ENCODE data around the gene AUP1. TPM values are rescaled to one million over a fixed set of nuclear protein-coding genes. Genes with fewer than 3 reads are reported as not detected.
A peak's percentile ranks its signal among the peaks of the same experiment; 100 is the strongest.

The AUP1 gene
- total RNA-seq, result 100 to 1,000 TPM; 112 to 148 (median 115) TPM

- Histone ChIP-seq H3K9me3 (no peaks in the 10 kb centered on the region), H3K27me3 (no peaks in the 10 kb centered on the region), H3K36me3 (peaks cover 0 to 48% of the 10 kb centered on the region in 2 donors), H3K4me1 (peaks cover 19 to 28% of the 10 kb centered on the region in 2 donors), H3K27ac (peak within 1 kb of the TSS; percentile 84 to 94 (median 89)), H3K4me3 (peak within 1 kb of the TSS; percentile 80 to 100 (median 93))
- DNase-seq (peak; percentile 98), ATAC-seq (peak; percentile 91 to 94)
- TF ChIP-seq POLR2A (IDR thresholded peaks at IDR 0.05) (peak; percentile 70 to 89), CTCF (IDR thresholded peaks at IDR 0.05 in 4 of 5, conservative IDR thresholded peaks at IDR 0.05 in 1 of 5) (no peak)
- in situ Hi-C loops (cut with MboI; ENCODE audit: low sequenced_read_pairs in 4 of 4) (loop anchor here in 2 of 4 donors (5.0 to 25.0 kb wide), 2 partner anchors 47 to 1292 kb away; partner anchors contain the start of genes CCDC142 (in 1 of the 2), CCT7 (in 1 of the 2), PRADC1 (in 1 of the 2) and TTC31 (in 1 of the 2)), intact Hi-C loops (cut with DNase I; ENCODE audit: low total_unique reads) (loop anchor here (1.0 to 10.0 kb wide), 5 partner anchors 22 to 792 kb away; partner anchors contain the start of genes CCDC142, HK2, INO80B and PCGF1)
Observed at GRCh38 chr2:74529357-74530238, at the start of gene AUP1, which contains the start of gene HTRA2. Gene AUP1 (minus strand): TSS chr2:74529706. CDS start chr2:74529629, 77 bp downstream. Gene HTRA2 (plus strand): TSS chr2:74529933. CDS start chr2:74530007, 74 bp downstream.

GRCh38 chr2:74578408-74578807 lies 48.9 kb upstream of the AUP1 start:
- Histone ChIP-seq H3K27me3 (no peaks in the 10 kb centered on the region), H3K9me3 (no peaks in the 10 kb centered on the region), H3K27ac (no peak overlapping the region), H3K36me3 (no peaks in the 10 kb centered on the region), H3K4me3 (no peak overlapping the region), H3K4me1 (no peaks in the 10 kb centered on the region)
- in situ Hi-C loops (cut with MboI; ENCODE audit: low sequenced_read_pairs in 4 of 4) (no loop called here), intact Hi-C loops (cut with DNase I; ENCODE audit: low total_unique reads) (no loop called here)
- ATAC-seq, result no peak
- no peak for TF ChIP-seq CTCF (IDR thresholded peaks at IDR 0.05 in 4 of 5, conservative IDR thresholded peaks at IDR 0.05 in 1 of 5)
- no peak for TF ChIP-seq POLR2A (IDR thresholded peaks at IDR 0.05)
- DNase-seq, result no peak

- no peaks in the 10 kb centered on the region for H3K4me1 ChIP-seq
- no peaks in the 10 kb centered on the region for H3K27me3 ChIP-seq
- TF ChIP-seq CTCF (IDR thresholded peaks at IDR 0.05 in 4 of 5, conservative IDR thresholded peaks at IDR 0.05 in 1 of 5) (no peak), POLR2A (IDR thresholded peaks at IDR 0.05) (no peak)
- DNase-seq (no peak), ATAC-seq (peak in 1 of 2 donors; percentile 52)
- H3K9me3 ChIP-seq, result no peaks in the 10 kb centered on the region
- intact Hi-C loops (cut with DNase I; ENCODE audit: low total_unique reads) (no loop called here), in situ Hi-C loops (cut with MboI; ENCODE audit: low sequenced_read_pairs in 4 of 4) (no loop called here)
- no peak overlapping the region for H3K27ac ChIP-seq
- no peaks in the 10 kb centered on the region for H3K36me3 ChIP-seq
- H3K4me3 ChIP-seq, result no peak overlapping the region
Observed at GRCh38 chr2:74577448-74577847, 47.9 kb upstream of the AUP1 start.

GRCh38 chr2:74576863-74577229 lies 47.3 kb upstream of the AUP1 start:
- Histone ChIP-seq H3K27me3 (peaks cover 0 to 3% (median 0%) of the 10 kb centered on the region in 3 donors), H3K4me1 (no peaks in the 10 kb centered on the region), H3K27ac (peak overlapping the region in 2 of 4 donors; percentile 29 to 31), H3K9me3 (no peaks in the 10 kb centered on the region), H3K36me3 (no peaks in the 10 kb centered on the region), H3K4me3 (no peak overlapping the region)
- in situ Hi-C loops (cut with MboI; ENCODE audit: low sequenced_read_pairs in 4 of 4) (no loop called here), intact Hi-C loops (cut with DNase I; ENCODE audit: low total_unique reads) (no loop called here)
- peak; percentile 70 to 74 for ATAC-seq
- TF ChIP-seq POLR2A (IDR thresholded peaks at IDR 0.05) (no peak), CTCF (IDR thresholded peaks at IDR 0.05 in 4 of 5, conservative IDR thresholded peaks at IDR 0.05 in 1 of 5) (no peak)
- DNase-seq, result peak; percentile 40 to 52

Measured in gastrocnemius medialis (tissue), 4 donors.